K562 (cell line): ENCODE data around the gene BLCAP. TPM values are rescaled to one million over a fixed set of nuclear protein-coding genes. Genes with fewer than 3 reads are reported as not detected.

Experiments
- ARNT ChIP-seq, 2 experiments: fragments of 450-650 bp; IDR thresholded peaks; 2 replicates each; pipeline ENCODE4 v1.6.1; 2016; ENCODE audit warnings: mild to moderate bottlenecking in 1 of 2
- CBFB ChIP-seq: sonication (generic); formaldehyde crosslinking; IDR thresholded peaks from 2 replicates; pipeline ENCODE4 v1.4.0; 2020; ENCODE audit warnings: mild to moderate bottlenecking, missing genetic modification reagents
- ERF ChIP-seq: fragments of 450-650 bp; formaldehyde crosslinking; IDR thresholded peaks from 2 replicates; pipeline ENCODE4 v1.4.0; 2020; ENCODE audit warnings: mild to moderate bottlenecking, mixed read lengths
- FOXA3 ChIP-seq, 2 experiments: fragments of 450-650 bp in 1 of 2; sonication (generic) in 1 of 2; formaldehyde crosslinking; IDR thresholded peaks in 1 of 2; conservative IDR thresholded peaks in 1 of 2; 2 replicates each; pipeline versions ENCODE4 v1.4.0 to v1.8.0; 2020 to 2022; ENCODE audit warnings: mild to moderate bottlenecking in 2 of 2, missing genetic modification reagents in 1 of 2
- FOXJ2 ChIP-seq: fragments of 200-800 bp; sonication (Bioruptor generic); IDR thresholded peaks from 2 replicates; pipeline ENCODE4 v1.6.1; 2016; ENCODE audit warnings: missing genetic modification characterization, missing compliant biosample characterization
- GATAD2B ChIP-seq: fragments of 450-650 bp; IDR thresholded peaks from 2 replicates; pipeline ENCODE4 v1.6.1; 2017; ENCODE audit warnings: mild to moderate bottlenecking, borderline replicate concordance
- HDAC1 ChIP-seq, 2 experiments: fragments of 450-650 bp; IDR thresholded peaks; 2 replicates each; pipeline ENCODE4 v1.6.1; 2016 to 2017; ENCODE audit warnings: inconsistent platforms in 1 of 2, mild to moderate bottlenecking in 1 of 2, moderate library complexity in 1 of 2
- HNRNPUL1 ChIP-seq: fragments of 200-400 bp; formaldehyde crosslinking; IDR thresholded peaks from 2 replicates; pipeline ENCODE4 v1.6.1; 2017; ENCODE audit warnings: low read length
- KAT7 ChIP-seq: sonication (generic); formaldehyde crosslinking; IDR thresholded peaks from 2 replicates; pipeline ENCODE4 v1.8.0; 2022; ENCODE audit warnings: missing genetic modification reagents, mild to moderate bottlenecking, borderline replicate concordance
- KDM4B ChIP-seq, 2 experiments: fragments of 450-650 bp in 1 of 2; sonication (generic) in 1 of 2; IDR thresholded peaks; 2 replicates each; pipeline ENCODE4 v1.6.1; 2016 to 2017; ENCODE audit warnings: borderline replicate concordance in 2 of 2, antibody characterized with exemption in 1 of 2, low read depth in 1 of 2, mild to moderate bottlenecking in 1 of 2
- MTF1 ChIP-seq: fragments of 250-450 bp; sonication (Bioruptor Pico); IDR thresholded peaks from 2 replicates; pipeline ENCODE4 v1.9.0; 2021; ENCODE audit warnings: moderate library complexity, mild to moderate bottlenecking, inconsistent platforms, borderline replicate concordance
- SRSF3 ChIP-seq: fragments of 200-400 bp; formaldehyde crosslinking; IDR thresholded peaks from 2 replicates; pipeline ENCODE4 v1.6.1; 2016; ENCODE audit warnings: mild to moderate bottlenecking, low read length, moderate library complexity; ENCODE audit not compliant: insufficient read depth
- ZNF140 ChIP-seq: fragments of 250-450 bp; sonication (Bioruptor Pico); IDR thresholded peaks from 2 replicates; pipeline ENCODE4 v1.8.0; 2021; ENCODE audit warnings: moderate library complexity, mild to moderate bottlenecking, inconsistent platforms
- ZNF253 ChIP-seq: fragments of 250-450 bp; sonication (Bioruptor Pico); conservative IDR thresholded peaks from 2 replicates; pipeline ENCODE4 v1.6.1; 2021; ENCODE audit warnings: mild to moderate bottlenecking
- ZNF354B ChIP-seq: fragments of 250-450 bp; sonication (Bioruptor Pico); IDR thresholded peaks from 2 replicates; pipeline ENCODE4 v1.4.0; 2020
- ZNF586 ChIP-seq: fragments of 450-650 bp; formaldehyde crosslinking; conservative IDR thresholded peaks from 2 replicates; pipeline ENCODE4 v1.4.0; 2020; ENCODE audit warnings: mild to moderate bottlenecking, moderate library complexity
- ZNF668 ChIP-seq: fragments of 250-450 bp; sonication (Bioruptor Pico); IDR thresholded peaks from 2 replicates; pipeline ENCODE4 v1.8.0; 2022; ENCODE audit warnings: mild to moderate bottlenecking, inconsistent platforms
- polyA plus RNA-seq, 8 experiments: library from polyadenylated mRNA; depleted of rRNA in 4 of 8; stranded (reverse) in 5 of 8; unstranded in 3 of 8; fragments of >200 nt; fragmentation: Nextera tagmentation in 2 of 8; fragmentation: Illumina TruSeq in 1 of 8; extraction: Ambion mirVana in 2 of 8; extraction: Trizol in 1 of 8; gene quantifications; 2 replicates each; pipeline versions ENCODE4 v1.2.1 to v1.2.3, GENCODE V29; 2011 to 2014; ENCODE audit warnings: inconsistent platforms in 1 of 8, missing spikeins in 1 of 8
- total RNA-seq, 7 experiments: library from RNA; depleted of rRNA in 6 of 7; stranded (reverse); fragments of >200 nt in 6 of 7; fragmentation: Illumina TruSeq in 2 of 7; extraction: Trizol in 2 of 7; gene quantifications; 2 replicates each; pipeline versions ENCODE4 v1.2.1 to v1.2.3, GENCODE V29; 2011 to 2021; ENCODE audit warnings: low replicate concordance in 1 of 7
- TF ChIP-seq, protein P1 (sequence below): sonication (generic); formaldehyde crosslinking; IDR thresholded peaks from 2 replicates; pipeline ENCODE4 v1.8.0; 2022; ENCODE audit warnings: mild to moderate bottlenecking, missing genetic modification reagents, borderline replicate concordance
- TF ChIP-seq, protein P2 (sequence below): fragments of 450-650 bp; IDR thresholded peaks from 2 replicates; pipeline ENCODE4 v1.6.1; 2016; ENCODE audit warnings: missing biosample characterization, missing genetic modification characterization
- TF ChIP-seq, protein P3 (sequence below): IDR thresholded peaks from 3 replicates; pipeline ENCODE4 v1.6.1; 2011; ENCODE audit warnings: borderline replicate concordance, mild to moderate bottlenecking; ENCODE audit not compliant: insufficient read length, insufficient read depth
- TF ChIP-seq, protein P4 (sequence below), 3 experiments: fragments of 200-800 bp in 1 of 3; sonication (Bioruptor generic) in 1 of 3; sonication (generic) in 1 of 3; formaldehyde crosslinking in 1 of 3; IDR thresholded peaks; 2 replicates each; pipeline versions ENCODE4 v1.6.1 to v1.8.0; 2016 to 2022; ENCODE audit warnings: mild to moderate bottlenecking in 2 of 3, missing compliant biosample characterization in 2 of 3, missing genetic modification characterization in 2 of 3, missing genetic modification reagents in 1 of 3
- TF ChIP-seq, protein P5 (sequence below): fragments of 450-650 bp; IDR thresholded peaks from 2 replicates; pipeline ENCODE4 v1.7.0; 2016; ENCODE audit warnings: borderline replicate concordance

BLCAP gene
- total and polyA plus RNA-seq, 9 of the 15 experiments (the other 6 are each of a cell fraction or from before 2014, with no cell fraction given), result 16.9 to 41.5 (median 27.6) TPM

DNA sequence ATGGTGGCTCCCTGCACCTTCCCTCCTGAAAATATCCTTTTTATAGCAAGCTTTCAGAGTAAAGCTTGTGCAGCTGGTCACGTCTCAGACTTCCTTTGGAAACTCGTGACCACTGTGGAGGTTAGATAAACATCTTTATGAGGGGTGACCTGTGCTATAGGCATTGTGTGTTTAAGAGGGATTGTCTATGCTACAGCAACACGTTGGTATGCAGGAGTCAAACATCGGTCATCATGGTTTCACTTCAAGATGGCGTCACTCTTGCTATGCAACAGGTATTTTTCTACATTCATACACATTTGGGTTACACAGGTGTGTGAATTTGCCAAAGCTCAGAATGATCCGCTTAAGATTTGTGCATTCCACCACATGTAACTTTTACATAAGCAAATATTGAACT is 14.6 kb upstream of the BLCAP start (continued):
- TF ChIP-seq, protein P1, sequence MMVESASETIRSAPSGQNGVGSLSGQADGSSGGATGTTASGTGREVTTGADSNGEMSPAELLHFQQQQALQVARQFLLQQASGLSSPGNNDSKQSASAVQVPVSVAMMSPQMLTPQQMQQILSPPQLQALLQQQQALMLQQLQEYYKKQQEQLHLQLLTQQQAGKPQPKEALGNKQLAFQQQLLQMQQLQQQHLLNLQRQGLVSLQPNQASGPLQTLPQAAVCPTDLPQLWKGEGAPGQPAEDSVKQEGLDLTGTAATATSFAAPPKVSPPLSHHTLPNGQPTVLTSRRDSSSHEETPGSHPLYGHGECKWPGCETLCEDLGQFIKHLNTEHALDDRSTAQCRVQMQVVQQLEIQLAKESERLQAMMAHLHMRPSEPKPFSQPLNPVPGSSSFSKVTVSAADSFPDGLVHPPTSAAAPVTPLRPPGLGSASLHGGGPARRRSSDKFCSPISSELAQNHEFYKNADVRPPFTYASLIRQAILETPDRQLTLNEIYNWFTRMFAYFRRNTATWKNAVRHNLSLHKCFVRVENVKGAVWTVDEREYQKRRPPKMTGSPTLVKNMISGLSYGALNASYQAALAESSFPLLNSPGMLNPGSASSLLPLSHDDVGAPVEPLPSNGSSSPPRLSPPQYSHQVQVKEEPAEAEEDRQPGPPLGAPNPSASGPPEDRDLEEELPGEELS (CRISPR knock-in tag), result no peak
- TF ChIP-seq ARNT (IDR thresholded peaks at IDR 0.05) (no peak), MTF1 (CRISPR knock-in tag) (no peak), CBFB (no peak), KDM4B (IDR thresholded peaks at IDR 0.05; ENCODE audit: borderline replicate concordance in 2 of 2, low read depth in 1 of 2) (no peak), SRSF3 (no peak), ZNF253 (CRISPR knock-in tag) (no peak), ERF (CRISPR knock-in tag) (peak; percentile 95), ZNF586 (CRISPR knock-in tag) (no peak), FOXA3 (CRISPR knock-in tag; conservative IDR thresholded peaks at IDR 0.05 in 1 of 2, IDR thresholded peaks at IDR 0.05 in 1 of 2) (no peak), ZNF668 (CRISPR knock-in tag) (peak; percentile 82; the same call in 1 of the 2 replicates), FOXJ2 (tag) (no peak), KAT7 (CRISPR knock-in tag) (no peak), ZNF354B (CRISPR knock-in tag) (peak; percentile 74), GATAD2B (no peak), HDAC1 (IDR thresholded peaks at IDR 0.05) (no peak), ZNF140 (CRISPR knock-in tag) (no peak), HNRNPUL1 (no peak)
- TF ChIP-seq, protein P2, sequence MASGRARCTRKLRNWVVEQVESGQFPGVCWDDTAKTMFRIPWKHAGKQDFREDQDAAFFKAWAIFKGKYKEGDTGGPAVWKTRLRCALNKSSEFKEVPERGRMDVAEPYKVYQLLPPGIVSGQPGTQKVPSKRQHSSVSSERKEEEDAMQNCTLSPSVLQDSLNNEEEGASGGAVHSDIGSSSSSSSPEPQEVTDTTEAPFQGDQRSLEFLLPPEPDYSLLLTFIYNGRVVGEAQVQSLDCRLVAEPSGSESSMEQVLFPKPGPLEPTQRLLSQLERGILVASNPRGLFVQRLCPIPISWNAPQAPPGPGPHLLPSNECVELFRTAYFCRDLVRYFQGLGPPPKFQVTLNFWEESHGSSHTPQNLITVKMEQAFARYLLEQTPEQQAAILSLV (tag), result no peak
- TF ChIP-seq, protein P3, sequence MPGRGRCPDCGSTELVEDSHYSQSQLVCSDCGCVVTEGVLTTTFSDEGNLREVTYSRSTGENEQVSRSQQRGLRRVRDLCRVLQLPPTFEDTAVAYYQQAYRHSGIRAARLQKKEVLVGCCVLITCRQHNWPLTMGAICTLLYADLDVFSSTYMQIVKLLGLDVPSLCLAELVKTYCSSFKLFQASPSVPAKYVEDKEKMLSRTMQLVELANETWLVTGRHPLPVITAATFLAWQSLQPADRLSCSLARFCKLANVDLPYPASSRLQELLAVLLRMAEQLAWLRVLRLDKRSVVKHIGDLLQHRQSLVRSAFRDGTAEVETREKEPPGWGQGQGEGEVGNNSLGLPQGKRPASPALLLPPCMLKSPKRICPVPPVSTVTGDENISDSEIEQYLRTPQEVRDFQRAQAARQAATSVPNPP, result no peak
- TF ChIP-seq, protein P4, sequence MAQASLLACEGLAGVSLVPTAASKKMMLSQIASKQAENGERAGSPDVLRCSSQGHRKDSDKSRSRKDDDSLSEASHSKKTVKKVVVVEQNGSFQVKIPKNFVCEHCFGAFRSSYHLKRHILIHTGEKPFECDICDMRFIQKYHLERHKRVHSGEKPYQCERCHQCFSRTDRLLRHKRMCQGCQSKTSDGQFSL (CRISPR knock-in tag; IDR thresholded peaks at IDR 0.05), result no peak
- TF ChIP-seq, protein P4 (tag; IDR thresholded peaks at IDR 0.05), result peak in 1 of 2 experiments; percentile 50; a peak in 1 of 4 replicates
- TF ChIP-seq, protein P5, sequence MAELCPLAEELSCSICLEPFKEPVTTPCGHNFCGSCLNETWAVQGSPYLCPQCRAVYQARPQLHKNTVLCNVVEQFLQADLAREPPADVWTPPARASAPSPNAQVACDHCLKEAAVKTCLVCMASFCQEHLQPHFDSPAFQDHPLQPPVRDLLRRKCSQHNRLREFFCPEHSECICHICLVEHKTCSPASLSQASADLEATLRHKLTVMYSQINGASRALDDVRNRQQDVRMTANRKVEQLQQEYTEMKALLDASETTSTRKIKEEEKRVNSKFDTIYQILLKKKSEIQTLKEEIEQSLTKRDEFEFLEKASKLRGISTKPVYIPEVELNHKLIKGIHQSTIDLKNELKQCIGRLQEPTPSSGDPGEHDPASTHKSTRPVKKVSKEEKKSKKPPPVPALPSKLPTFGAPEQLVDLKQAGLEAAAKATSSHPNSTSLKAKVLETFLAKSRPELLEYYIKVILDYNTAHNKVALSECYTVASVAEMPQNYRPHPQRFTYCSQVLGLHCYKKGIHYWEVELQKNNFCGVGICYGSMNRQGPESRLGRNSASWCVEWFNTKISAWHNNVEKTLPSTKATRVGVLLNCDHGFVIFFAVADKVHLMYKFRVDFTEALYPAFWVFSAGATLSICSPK, result no peak
